Stomach (tissue), 9 donors: ENCODE measurements around the gene VPS13D. TPM values are rescaled to one million over a fixed set of nuclear protein-coding genes. Genes with fewer than 3 reads are reported as not detected.
A peak's percentile ranks its signal among the peaks of the same experiment; 100 is the strongest.

ENCODE experiments used
- DNase-seq, 2 donors: peaks; one replicate each; pipeline versions ENCODE4 v3.0.0 to v3.0.0-alpha.2; 2013 to 2019
- H3K27ac ChIP-seq, 5 donors: fragments of 200-600 bp in 4 of 5; sonication (generic) in 4 of 5; one replicate each; pipeline ENCODE4 v1.5.1; 2013 to 2019; ENCODE audit warnings: mild to moderate bottlenecking in 1 of 5, moderate library complexity in 1 of 5
- H3K27me3 ChIP-seq, 3 donors: fragments of 200-600 bp; sonication (generic); one replicate each; pipeline ENCODE4 v1.5.1; 2017 to 2019; ENCODE audit warnings: mixed run types in 1 of 3
- H3K36me3 ChIP-seq, 4 donors: fragments of 200-600 bp; sonication (generic); 1 replicate in 3 of 4; 2 replicates in 1 of 4; pipeline ENCODE4 v1.5.1; 2016 to 2019
- H3K4me1 ChIP-seq, 4 donors: fragments of 200-600 bp; sonication (generic); one replicate each; pipeline ENCODE4 v1.5.1; 2016 to 2019
- H3K4me3 ChIP-seq, 4 donors: fragments of 200-600 bp; sonication (generic) in 3 of 4; one replicate each; pipeline ENCODE4 v1.5.1; 2016 to 2019; ENCODE audit warnings: mild to moderate bottlenecking in 1 of 4
- H3K9me3 ChIP-seq, 4 donors: fragments of 200-600 bp; sonication (generic); one replicate each; pipeline ENCODE4 v1.5.1; 2016 to 2019
- CTCF ChIP-seq, 7 experiments: fragments of 450-650 bp in 4 of 7; fragments of 200-600 bp in 3 of 7; sonication (generic) in 3 of 7; IDR thresholded peaks; one replicate each; pipeline ENCODE4 v1.5.1; 2016 to 2019; ENCODE audit warnings: antibody characterized with exemption in 7 of 7, control low read depth in 2 of 7, mild to moderate bottlenecking in 1 of 7
- EP300 ChIP-seq: sonication (generic); formaldehyde crosslinking; IDR thresholded peaks from one replicate; pipeline ENCODE4 v1.6.1; 2017; ENCODE audit warnings: antibody characterized with exemption
- POLR2A ChIP-seq, 4 donors: fragments of 450-650 bp; IDR thresholded peaks; one replicate each; pipeline ENCODE4 v1.6.1; 2016; ENCODE audit warnings: antibody characterized with exemption in 4 of 4, control low read depth in 2 of 4, mild to moderate bottlenecking in 1 of 4, moderate library complexity in 1 of 4
- POLR2AphosphoS5 ChIP-seq, 3 donors: sonication (generic); formaldehyde crosslinking; IDR thresholded peaks; one replicate each; pipeline ENCODE4 v1.6.1; 2016; ENCODE audit warnings: antibody characterized with exemption in 3 of 3
- WGBS, 5 donors: extraction: QIAGEN DNeasy Blood & Tissue Kit in 3 of 5; methylation state at CpG; one replicate each; pipeline versions ENCODE4 v1.1.5 to v1.1.7; 2013 to 2018; 5-methylcytosine and 5-hydroxymethylcytosine counted together
- intact Hi-C: fragments of 100-400 bp; cut with DNase I; formaldehyde crosslinking; loops from one replicate; pipeline ENCODE4 v1.15.1; 2023; ENCODE audit warnings: low total_unique reads
- polyA plus RNA-seq, 3 donors: library from polyadenylated mRNA; stranded (reverse); fragments of 200-250 nt; gene quantifications; one replicate each; pipeline ENCODE4 v1.2.3, GENCODE V29; 2013
- total RNA-seq, 5 donors: library from RNA; depleted of rRNA; stranded (reverse); fragments of >200 nt; gene quantifications; one replicate each; pipeline versions ENCODE4 v1.1.0 to v1.2.3, GENCODE V29; 2014 to 2016
- donor health status: healthy with polysubstance abuse.
- donor health status: Bipolar disorder and iron deficiency.
- donor health status: healthy.

The VPS13D gene
- total and polyA plus RNA-seq, 8 donors: 6.7 to 106 (median 66.5) TPM

GRCh38 chr1:12503709-12504108, 273.9 kb downstream of the VPS13D start:
- Histone ChIP-seq H3K4me1 (peaks cover 0 to 5% (median 0%) of the 10 kb centered on the region in 4 donors), H3K27ac (no peak overlapping the region), H3K4me3 (no peak overlapping the region), H3K27me3 (no peaks in the 10 kb centered on the region), H3K9me3 (no peaks in the 10 kb centered on the region), H3K36me3 (peaks cover 13 to 65% (median 54%) of the 10 kb centered on the region in 4 donors)
- no peak for TF ChIP-seq EP300
- TF ChIP-seq POLR2AphosphoS5 (IDR thresholded peaks at IDR 0.05): no peak
- no peak for TF ChIP-seq POLR2A (IDR thresholded peaks at IDR 0.05)
- no peak for TF ChIP-seq CTCF (IDR thresholded peaks at IDR 0.05)
- WGBS, 5 donors: 83 to 89% (median 84%) methylated on average over 8 of the region's 8 CpGs
- intact Hi-C loops: no loop called here
- no peak for DNase-seq

- WGBS, 5 donors: 85 to 96% (median 95%) methylated on average over 9 to 11 of the region's 11 CpGs
- TF ChIP-seq CTCF (IDR thresholded peaks at IDR 0.05): no peak
- TF ChIP-seq EP300: no peak
- TF ChIP-seq POLR2A (IDR thresholded peaks at IDR 0.05): no peak
- TF ChIP-seq POLR2AphosphoS5 (IDR thresholded peaks at IDR 0.05): no peak
- H3K36me3 ChIP-seq: peaks cover 13 to 66% (median 52%) of the 10 kb centered on the region in 4 donors
- peak overlapping the region in 1 of 5 donors; percentile 3 for H3K27ac ChIP-seq
- no peaks in the 10 kb centered on the region for H3K27me3 ChIP-seq
- H3K9me3 ChIP-seq: no peaks in the 10 kb centered on the region
- intact Hi-C loops: no loop called here
- no peak for DNase-seq
- H3K4me3 ChIP-seq: no peak overlapping the region
- H3K4me1 ChIP-seq: peaks cover 0 to 5% (median 1%) of the 10 kb centered on the region in 4 donors
These were observed 274.8 kb downstream of the VPS13D start for GRCh38 chr1:12504601-12505000.

GRCh38 chr1:12505231-12505630, 275.4 kb downstream of the VPS13D start:
- Histone ChIP-seq H3K27ac (peak overlapping the region in 1 of 5 donors; percentile 20), H3K27me3 (no peaks in the 10 kb centered on the region), H3K4me3 (no peak overlapping the region), H3K9me3 (no peaks in the 10 kb centered on the region), H3K36me3 (peaks cover 13 to 68% (median 52%) of the 10 kb centered on the region in 4 donors), H3K4me1 (peaks cover 0 to 10% (median 4%) of the 10 kb centered on the region in 4 donors)
- intact Hi-C loops: no loop called here
- WGBS, 5 donors: 90 to 96% (median 93%) methylated on average over 10 of the region's 10 CpGs
- TF ChIP-seq POLR2A (IDR thresholded peaks at IDR 0.05): no peak
- no peak for TF ChIP-seq POLR2AphosphoS5 (IDR thresholded peaks at IDR 0.05)
- TF ChIP-seq EP300: no peak
- TF ChIP-seq CTCF (IDR thresholded peaks at IDR 0.05): no peak
- no peak for DNase-seq

- TF ChIP-seq EP300 (no peak), CTCF (IDR thresholded peaks at IDR 0.05) (no peak), POLR2AphosphoS5 (IDR thresholded peaks at IDR 0.05) (no peak), POLR2A (IDR thresholded peaks at IDR 0.05) (no peak)
- 85 to 94% (median 93%) methylated on average over 11 to 12 of the region's 12 CpGs for WGBS, 5 donors
- intact Hi-C loops: no loop called here
These were observed 275.9 kb downstream of the VPS13D start for GRCh38 chr1:12505639-12506280.

More at GRCh38 chr1:12505639-12506280, 275.9 kb downstream of the VPS13D start:
- Histone ChIP-seq H3K9me3 (no peaks in the 10 kb centered on the region), H3K4me1 (peaks cover 3 to 15% (median 9%) of the 10 kb centered on the region in 4 donors), H3K4me3 (no peak overlapping the region), H3K27ac (peak overlapping the region in 1 of 5 donors; percentile 20), H3K27me3 (no peaks in the 10 kb centered on the region), H3K36me3 (peaks cover 13 to 70% (median 52%) of the 10 kb centered on the region in 4 donors)
- DNase-seq: no peak
